NCI-H226 (cell line): Measurements from ENCODE around the gene MEI1.
"Not testable (repeated sequence)": the region's sequence is repeated elsewhere in the genome, so short reads cannot be mapped to it uniquely, and the experiment has no call there.

Experiments
- DNase-seq: peaks from one replicate; pipeline ENCODE4 v3.0.0-alpha.2; 2015

The MEI1 gene, protein sequence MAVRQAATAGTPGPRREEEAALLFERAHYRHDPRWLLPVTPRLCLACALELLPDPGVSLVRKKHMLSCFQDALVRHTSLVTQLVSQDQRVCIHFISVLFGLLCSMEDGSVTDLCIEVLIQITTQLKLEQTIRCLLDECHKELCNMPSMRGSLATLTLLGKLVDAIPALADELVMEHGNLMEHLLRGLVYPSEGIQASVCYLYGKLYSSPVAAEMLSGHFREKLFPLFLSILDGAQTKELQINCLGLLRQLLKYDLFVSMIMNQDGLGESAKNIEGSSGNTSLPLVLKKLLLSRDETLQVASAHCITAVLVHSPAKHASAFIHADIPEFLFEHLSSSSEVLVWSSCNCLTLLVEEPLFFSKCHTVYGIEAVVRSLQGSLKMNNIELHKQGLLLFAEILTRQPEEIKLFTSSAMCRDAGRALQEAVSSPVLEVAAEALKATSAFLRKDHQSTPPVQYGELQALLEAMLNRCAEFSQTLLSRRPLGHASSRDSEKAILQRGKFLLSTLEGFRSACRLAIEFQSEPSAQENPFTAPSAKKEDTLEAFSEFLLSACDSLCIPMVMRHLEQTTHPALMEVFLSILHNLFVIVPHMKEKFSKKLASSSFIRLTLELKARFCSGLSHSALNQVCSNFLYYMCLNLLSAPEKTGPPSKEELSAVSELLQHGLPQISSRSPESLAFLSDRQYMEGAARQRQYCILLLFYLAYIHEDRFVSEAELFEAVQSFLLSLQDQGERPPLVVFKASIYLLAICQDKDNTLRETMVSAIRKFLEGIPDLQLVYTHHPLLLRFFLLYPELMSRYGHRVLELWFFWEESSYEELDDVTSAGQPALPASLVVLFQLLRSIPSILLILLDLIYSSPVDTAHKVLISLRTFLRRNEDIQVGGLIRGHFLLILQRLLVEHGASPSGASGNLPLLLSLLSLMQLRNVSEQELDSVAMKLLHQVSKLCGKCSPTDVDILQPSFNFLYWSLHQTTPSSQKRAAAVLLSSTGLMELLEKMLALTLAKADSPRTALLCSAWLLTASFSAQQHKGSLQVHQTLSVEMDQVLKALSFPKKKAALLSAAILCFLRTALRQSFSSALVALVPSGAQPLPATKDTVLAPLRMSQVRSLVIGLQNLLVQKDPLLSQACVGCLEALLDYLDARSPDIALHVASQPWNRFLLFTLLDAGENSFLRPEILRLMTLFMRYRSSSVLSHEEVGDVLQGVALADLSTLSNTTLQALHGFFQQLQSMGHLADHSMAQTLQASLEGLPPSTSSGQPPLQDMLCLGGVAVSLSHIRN

DNA sequence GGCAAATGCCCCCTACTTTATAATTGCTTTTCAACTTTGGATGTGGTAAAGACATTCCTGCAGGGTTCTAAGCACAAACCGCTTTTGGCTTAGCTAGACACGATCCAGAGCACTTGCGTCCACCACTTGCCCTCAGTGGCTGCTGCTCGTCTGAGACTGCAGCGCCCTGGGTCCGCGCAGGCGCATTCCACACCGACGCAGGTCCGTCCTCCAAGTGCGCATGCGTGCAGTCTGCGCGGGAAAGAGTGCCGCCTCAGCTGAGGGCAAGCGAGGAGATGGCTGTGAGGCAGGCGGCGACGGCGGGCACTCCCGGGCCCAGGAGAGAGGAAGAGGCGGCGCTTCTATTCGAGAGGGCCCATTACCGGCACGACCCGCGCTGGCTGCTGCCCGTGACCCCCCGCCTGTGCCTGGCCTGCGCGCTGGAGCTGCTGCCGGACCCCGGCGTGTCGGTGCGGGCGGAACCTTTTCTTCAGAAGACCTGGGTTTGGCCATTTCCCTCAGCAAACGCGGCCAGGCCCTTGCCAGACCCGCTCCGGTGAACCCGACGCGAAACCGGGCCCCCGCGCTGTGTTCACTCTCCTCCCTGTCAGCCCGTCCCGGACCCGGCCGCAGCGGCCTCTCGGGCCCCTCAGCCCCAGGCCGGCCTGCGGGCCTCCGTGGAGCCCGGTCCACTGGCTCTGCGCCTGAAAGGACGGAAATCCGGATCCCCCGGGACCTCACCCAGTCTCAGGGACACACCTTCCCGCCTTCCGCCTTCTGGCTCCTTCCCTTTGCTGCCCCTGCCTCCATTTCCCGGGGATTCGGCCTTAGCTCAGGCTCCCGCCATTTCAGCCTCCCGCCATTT lies at the start of gene MEI1:
TSS of gene MEI1 (plus strand) at position 240 of the 844 bp plus-strand sequence. CDS start at position 276, 36 bp downstream.
- no peak for DNase-seq

DNA sequence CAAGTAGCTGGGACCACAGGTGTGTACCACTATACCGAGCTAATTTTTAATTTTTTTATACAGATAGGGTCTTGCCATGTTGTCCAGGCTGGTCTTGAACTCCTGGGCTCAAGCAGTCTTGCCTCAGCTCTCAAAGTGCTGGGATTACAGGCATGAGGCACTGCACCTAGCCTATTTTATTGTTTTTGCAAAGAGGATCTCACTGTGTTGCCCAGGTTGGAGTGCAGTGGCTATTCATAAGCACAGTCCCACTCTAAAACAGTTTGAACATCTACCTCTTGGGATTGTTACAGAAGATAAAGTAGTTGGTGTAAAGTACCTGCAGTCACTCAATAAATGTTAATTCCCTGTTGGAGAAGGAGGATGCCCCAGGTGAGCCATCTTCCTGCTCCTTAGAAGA lies 49.1 kb upstream of the MEI1 start:
- no peak for DNase-seq

DNA sequence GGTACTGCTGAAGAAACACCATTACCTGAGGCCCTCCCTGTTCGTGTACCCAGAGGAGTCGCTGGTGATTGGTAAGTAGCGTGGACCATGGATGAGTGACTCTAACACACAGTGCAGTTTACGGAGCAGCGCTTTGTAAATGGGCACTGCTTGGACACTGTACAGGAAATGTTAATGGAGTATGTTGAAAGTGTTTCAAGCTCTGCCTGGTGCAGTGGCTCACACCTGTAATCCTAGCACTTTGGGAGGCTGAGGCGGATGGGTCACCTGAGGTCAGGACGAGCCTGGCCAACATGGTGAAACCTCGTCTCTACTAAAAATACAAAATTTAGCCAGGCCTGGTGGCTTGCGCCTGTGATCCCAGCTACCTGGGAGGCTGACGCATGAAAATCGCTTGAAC lies 48.5 kb upstream of the MEI1 start:
- no peak for DNase-seq

DNA sequence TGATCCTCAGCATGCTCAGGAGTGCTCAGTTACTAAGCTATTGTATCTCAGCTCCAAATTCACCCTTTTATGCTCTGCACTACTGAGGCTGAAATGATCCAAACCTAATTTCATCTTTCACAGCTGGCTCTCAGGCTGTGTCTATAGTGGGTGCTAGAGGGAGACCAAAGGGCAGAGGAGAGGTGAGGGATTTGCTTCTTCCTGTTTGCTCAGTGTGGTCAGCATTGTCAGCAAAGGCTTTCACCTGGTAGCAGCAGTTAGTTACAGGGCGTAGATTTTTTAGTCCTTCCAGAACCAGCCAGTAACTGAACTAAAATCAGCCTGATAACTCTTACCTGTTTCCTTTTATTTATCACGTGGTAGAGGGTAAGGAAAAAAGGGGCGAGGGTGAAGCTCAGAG lies 45.0 kb upstream of the MEI1 start:
- no peak for DNase-seq

DNA sequence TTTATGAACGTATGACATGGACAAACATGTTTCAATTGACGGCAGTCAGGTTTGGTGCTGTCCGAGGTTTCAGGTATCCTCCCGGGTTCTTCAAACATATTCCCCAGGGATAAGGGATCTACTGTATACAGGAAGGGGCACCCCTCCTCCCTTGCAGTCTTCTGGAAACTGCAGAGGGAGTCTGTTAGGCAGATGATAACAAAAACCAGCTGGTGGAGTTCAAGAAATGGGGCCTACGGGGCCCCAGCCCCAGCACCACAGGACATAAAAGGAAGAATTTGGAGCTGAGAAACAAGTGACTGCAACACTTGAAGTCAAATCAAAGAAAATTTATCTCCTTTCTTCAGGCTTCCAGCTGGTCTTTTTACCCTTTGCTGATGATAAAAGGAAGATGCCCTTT lies 42.7 kb upstream of the MEI1 start:
- no peak for DNase-seq

DNA sequence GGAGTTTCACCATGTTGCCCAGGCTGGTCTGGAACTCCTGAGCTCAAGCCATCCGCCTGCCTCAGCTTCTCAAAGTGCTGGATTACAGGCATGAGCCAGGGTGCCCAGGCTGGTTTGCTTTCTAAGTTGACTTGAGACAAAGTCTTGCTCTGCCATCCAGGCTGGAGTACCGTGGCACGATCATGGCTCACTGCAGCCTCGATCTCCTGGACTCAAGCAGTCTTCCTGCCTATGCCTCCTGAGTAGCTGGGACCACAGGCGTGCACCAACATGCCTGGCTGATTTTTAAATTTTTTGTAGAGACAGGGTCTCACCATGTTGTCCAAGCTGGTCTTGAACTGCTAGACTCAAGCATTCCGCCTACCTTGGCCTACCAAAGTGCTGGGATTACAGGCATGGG lies 41.6 kb upstream of the MEI1 start:
- DNase-seq, result no peak

DNA sequence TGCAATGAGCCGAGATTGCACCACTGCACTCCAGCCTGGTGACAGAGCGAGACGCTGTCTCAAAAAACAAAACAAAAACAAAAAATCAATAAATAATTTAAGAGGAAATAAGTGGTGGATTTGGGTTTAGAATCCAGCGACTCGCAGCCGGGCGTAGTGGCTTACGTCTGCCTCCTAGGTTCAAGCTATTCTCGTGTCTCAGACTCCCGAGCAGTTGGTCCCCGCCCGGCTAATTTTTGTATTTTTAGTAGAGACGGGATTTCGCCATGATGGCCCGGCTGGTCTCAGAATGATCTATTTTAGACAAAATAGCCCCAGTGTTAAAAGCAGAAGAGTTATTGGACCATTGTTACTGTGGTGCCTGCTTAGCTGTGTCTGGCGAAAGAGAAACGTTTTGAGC lies 40.4 kb upstream of the MEI1 start:
- DNase-seq, result no peak

DNA sequence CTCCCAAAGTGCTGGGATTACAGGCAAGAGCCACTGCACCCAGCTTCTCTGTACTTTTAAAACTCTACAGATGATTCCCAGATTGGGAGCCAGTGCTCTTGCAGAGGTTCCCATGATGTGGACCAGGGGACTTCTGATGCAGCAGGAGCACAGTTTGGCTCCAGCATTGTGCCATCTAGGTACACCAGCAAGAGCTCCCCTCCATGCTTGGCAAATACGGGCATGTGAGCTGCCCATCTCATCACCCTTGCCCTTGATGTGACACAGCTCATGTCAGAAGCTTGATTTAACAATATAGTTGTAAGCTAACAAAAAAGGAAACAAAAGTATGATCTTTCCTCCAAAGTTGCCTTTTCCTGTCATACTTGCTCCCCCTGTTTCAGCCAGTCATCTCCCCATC lies 39.4 kb upstream of the MEI1 start:
- DNase-seq, result no peak

DNA sequence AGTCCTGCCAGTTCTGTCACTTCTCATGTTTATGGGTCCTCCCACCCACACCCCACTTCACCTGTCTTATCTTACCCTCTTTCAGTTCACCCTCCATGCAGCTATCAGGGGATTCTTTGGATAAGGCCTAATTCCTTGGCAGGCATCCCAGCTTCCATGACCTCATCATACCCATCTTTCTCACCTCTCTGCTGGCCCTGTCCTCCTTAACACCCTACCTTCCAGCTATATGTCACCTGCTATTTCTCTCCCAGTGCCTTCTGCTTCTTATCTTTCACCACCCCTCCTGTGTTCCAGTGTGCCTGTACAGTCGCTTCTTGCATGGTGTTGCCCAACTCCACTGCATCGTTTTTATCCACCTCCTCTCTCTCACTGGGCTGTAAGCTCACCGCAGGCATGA lies 38.9 kb upstream of the MEI1 start:
- peak; percentile 42 for DNase-seq

DNA sequence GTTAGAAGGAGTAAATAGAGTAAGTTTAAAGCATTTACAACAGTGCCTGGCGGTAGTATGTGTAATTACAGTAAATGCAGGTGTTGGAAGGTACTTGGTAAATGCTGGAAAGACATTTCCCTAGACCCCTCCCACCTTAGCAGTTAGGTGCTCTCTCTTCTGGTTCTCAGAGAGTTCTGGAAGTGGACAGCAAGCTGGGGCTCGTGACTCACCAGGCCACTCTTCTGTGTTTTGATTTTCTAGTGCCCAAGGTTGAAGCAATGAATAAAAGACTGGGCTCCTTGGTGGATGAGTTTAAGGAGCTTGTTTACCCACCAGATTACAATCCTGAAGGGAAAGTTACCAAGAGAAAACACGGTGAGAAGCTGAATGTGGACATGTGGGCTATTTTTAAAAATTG lies 38.2 kb upstream of the MEI1 start:
- no peak for DNase-seq

DNA sequence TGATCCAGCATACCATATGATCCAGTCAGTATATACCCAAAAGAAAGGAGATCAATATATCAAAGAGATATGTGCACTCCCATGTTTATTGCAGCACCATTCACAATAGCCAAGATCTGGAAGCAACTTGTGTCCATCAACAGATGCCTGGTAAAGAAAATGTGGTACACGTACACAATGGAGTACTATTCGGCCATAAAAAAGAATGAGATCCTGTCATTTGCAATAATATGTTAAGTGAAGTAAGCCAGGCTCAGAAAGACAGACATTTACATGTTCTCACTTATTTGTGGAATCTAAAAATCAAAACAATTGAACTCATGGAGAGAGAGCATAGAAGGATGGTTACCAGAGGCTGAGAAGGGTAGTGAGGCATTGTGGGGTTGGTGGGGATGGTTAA lies 37.6 kb upstream of the MEI1 start:
- no peak for DNase-seq

DNA sequence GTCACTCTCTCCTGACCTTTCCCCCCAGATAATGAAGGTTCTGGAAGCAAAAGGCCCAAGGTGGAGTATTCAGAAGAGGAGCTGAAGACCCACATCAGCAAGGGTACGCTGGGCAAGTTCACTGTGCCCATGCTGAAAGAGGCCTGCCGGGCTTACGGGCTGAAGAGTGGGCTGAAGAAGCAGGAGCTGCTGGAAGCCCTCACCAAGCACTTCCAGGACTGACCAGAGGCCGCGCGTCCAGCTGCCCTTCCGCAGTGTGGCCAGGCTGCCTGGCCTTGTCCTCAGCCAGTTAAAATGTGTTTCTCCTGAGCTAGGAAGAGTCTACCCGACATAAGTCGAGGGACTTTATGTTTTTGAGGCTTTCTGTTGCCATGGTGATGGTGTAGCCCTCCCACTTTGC lies 35.7 kb upstream of the MEI1 start:
- DNase-seq, result not testable (repeated sequence)

DNA sequence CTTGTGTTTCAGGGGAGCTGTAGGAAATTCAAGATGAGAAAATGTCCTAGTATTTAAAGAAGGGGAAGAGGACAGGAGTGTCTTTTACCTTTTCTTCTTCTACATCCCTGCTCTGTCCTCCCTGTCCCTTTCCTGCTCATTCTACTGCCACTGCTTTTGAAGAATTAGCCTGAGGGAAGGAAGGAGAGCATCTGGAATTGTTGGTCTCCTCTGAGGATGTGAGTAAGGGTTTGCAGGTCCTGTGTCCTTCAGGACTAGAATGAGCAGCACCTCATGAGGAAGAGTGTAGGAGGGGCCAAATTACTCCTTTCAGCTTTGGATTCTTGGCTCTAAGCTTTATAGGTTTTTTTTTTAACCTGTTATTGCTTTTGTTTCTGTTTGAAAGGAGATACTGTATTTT lies 34.8 kb upstream of the MEI1 start:
- DNase-seq, result no peak

DNA sequence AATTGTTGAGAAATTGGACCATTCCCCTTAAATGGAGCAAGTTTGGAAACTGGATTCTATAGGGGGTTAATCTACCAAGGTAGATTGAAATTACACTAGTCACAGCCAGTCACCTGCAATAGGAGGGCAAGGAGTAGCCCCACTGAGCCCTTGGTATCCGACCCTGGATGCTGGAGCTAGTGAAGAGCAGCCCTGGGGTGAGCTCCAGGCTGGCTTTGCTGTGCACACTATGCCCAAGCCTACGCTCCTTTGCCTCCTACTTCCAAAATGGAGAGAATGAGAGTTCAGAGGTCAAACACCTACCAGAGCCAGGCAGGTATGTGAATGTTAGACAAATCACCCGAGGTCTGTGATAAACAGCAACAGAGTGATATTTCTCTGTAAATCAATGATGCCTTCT lies 34.4 kb upstream of the MEI1 start:
- no peak for DNase-seq

DNA sequence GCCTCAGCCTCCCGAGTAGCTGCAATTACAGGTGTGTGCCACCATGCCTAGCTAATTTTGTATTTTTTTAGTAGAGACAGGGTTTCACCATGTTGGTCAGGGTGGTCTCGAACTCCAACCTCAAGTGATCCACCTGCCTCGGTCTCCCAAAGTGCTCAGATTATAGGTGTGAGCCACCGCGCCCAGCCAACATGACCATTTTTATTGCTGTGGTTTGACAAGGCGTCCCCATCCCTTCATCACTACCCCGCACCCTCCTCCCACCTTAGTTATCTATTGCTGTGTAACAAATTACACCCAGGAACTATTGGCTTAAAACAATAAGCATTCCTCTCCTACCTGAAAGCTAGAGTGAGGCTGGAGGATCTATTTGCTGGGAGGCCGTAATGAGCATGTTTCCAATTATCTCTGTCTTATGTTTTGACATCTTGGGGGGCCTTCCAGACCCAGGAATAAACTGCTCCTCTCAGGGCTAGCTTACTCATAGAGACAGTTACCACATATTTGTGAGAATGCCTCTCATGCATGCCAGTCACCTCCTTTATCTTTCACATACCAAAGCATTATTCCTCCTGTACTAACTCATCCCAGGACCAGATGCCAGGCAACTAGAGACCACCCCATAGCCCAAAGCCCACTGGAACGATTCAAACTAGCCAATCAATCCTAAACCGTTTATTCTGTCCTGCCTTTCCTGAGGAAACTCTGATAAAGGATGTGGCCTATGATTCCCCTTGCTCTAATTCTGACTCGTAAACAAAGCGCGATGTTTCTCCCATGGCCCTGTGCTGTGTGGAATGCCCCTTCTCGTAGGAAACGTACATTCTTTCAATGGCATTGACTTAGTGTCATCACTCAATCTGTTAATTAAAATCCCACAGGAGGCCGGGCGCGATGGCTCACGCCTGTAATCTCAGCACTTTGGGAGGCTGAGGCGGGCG lies 30.1 kb upstream of the MEI1 start:
- peak; percentile 77 for DNase-seq

DNA sequence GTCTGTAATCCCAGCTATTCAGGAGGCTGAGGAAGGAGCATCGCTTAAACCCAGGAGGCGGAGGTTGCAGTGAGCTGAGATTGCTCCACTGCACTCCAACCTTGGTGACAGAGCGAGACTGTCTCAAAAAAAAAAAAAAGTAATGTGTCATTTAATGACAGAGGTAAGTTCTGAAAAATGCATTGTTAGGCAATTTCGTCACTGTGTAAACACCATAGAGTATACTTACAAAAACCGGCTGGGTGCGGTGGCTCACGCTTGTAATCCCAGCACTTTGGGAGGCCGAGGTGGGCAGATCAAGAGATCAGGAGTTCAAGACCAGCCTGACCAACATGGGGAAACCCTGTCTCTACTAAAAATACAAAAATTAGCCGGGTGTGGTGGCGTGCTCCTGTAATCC lies 27.2 kb upstream of the MEI1 start:
- DNase-seq, result not testable (repeated sequence)

DNA sequence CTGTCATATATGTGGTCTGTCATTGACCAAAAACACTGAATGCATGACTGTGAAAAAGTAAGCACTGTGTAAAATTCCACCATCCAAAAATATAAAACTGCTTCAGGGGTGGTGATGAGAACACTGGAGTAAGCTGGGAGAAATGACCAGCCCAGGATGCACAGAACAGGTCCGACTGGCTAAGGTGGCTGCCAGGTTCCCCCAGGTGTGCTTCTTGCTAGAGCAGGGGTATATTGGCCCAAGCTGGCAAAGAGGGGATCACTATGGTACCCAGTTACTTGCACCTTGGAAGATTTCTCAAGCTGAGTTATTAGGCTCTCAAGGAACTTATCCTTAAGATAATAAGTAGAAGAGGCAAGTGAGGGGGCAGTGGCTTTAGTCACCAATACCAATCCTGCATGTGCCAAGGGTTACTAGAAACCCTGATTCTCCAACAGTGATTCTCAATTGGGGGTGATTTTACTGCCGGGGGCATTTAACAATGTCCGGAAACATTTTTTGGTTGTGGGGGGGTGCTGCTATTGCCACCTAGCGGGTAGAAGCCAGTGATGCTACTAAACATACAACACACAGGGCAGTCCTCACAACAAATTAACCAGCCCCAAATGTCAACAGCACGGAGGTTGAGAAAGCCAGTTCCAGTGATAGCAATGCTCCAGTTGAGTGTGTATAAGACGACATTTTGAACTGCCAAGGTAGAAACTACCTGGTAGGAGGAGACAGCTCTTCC lies 26.4 kb upstream of the MEI1 start:
- no peak for DNase-seq

DNA sequence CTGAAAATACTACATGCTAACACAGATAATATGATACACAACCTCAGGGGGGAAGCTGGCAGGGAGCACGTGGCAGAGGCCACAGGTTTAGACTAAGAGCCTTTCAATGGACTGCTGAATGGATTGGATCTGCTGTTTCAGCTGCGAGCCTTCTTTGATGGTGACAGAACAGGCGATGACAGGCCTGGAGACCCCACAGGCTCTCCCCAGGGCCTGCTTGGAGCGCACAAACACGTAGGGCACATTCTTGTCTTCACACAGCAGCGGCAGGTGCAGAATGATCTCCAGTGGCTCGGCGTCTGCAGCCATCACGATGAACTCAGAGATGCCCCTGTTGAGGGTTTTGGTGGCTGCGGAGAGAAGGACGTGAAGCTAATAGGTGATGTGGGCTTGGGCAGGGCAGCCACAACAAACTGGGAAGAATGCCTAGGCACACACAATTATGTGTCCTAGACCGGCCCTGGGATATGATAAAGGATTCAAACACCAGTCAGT lies 24.4 kb upstream of the MEI1 start:
- no peak for DNase-seq

DNA sequence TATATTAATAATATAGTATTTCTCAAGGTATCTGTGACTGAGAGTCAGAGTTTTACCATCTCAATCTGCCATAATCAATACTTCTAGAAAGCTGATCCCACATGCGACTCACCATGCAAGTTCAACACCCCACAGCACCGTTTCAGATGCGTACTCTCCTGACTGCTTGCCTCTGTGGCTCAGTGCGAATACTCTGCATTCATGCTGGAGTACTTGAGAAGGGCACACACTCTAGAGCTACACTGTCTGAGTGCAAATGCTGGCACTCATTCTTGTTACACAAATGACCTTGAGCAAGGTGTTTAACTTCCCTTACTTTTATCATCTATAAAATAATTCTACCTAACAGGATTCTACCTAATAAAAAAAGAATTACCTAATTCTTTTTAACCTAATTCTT lies 23.2 kb upstream of the MEI1 start:
- DNase-seq, result no peak

DNA sequence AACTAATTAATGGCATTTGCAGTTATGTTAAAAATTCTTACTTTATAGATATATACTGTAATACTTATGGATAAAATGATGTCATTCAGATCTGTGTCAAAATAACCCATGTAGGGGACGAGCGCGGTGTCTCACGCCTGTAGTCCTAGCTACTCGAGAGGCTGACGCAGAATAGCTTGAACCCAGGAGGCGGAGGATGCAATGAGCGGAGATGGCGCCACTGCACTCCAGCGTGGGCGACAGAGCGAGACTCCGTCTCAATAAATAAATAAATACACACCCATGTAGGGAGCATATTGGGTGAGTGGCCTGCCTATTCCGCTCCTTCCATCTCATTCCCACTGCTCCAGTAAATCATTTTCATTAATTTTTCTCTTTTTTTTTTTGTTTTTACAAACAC lies 17.7 kb upstream of the MEI1 start:
- no peak for DNase-seq
